A673 (cell line): ENCODE results near the gene TNRC6C. TPM values are rescaled to one million over a fixed set of nuclear protein-coding genes. Genes with fewer than 3 reads are reported as not detected.

Experiments used
- BruUV-seq: library from RNA; stranded (reverse); fragments of 400-500 nt; replicated peaks from 2 replicates; lab custom pipeline; 2021; lab: Mats Ljungman, UMichigan
- CTCF ChIA-PET: fragments of 300-600 bp; sonication (Branson Sonifier 250); formaldehyde crosslinking; loops from one replicate; lab custom pipeline; 2022; ENCODE audit warnings: antibody characterized with exemption; lab: Charles Lee
- POLR2A ChIA-PET: fragments of 300-600 bp; sonication (Branson Sonifier 250); formaldehyde crosslinking; loops from one replicate; lab custom pipeline; 2022; ENCODE audit warnings: antibody characterized with exemption; ENCODE audit not compliant: low non-redundant PET; lab: Charles Lee
- DNase-seq: peaks from one replicate; pipeline ENCODE4 v3.0.0-alpha.2; 2015; ENCODE audit warnings: low spot score
- H3K27ac ChIP-seq: fragments of 200-600 bp; sonication (generic); 2 replicates; pipeline ENCODE4 v1.5.1; 2016; ENCODE audit warnings: mixed run types, low read depth, mild to moderate bottlenecking, mixed read lengths, antibody characterized with exemption, low read length; ENCODE audit not compliant: poor library complexity, severe bottlenecking
- H3K27me3 ChIP-seq: fragments of 200-600 bp; sonication (generic); replicated peaks from 2 replicates; pipeline ENCODE4 v1.6.1; 2017; ENCODE audit warnings: mixed run types, low read depth, mild to moderate bottlenecking, mixed read lengths, antibody characterized with exemption, low read length; ENCODE audit not compliant: insufficient read depth, poor library complexity
- H3K36me3 ChIP-seq: fragments of 200-600 bp; sonication (generic); 2 replicates; pipeline ENCODE4 v1.6.1; 2016; ENCODE audit warnings: mixed run types, mild to moderate bottlenecking, mixed read lengths, antibody characterized with exemption, low read length; ENCODE audit not compliant: insufficient read depth, poor library complexity, severe bottlenecking
- H3K4me1 ChIP-seq: fragments of 200-600 bp; sonication (generic); 2 replicates; pipeline ENCODE4 v1.6.1; 2017; ENCODE audit warnings: mixed run types, mild to moderate bottlenecking, mixed read lengths, antibody characterized with exemption, low read length; ENCODE audit not compliant: insufficient read depth, poor library complexity, severe bottlenecking
- H3K4me3 ChIP-seq: fragments of 200-600 bp; sonication (generic); 2 replicates; pipeline ENCODE4 v1.5.1; 2016; ENCODE audit warnings: low read depth, mixed run types, mild to moderate bottlenecking, mixed read lengths, low read length; ENCODE audit not compliant: poor library complexity, severe bottlenecking
- H3K9me3 ChIP-seq: fragments of 200-600 bp; sonication (generic); 2 replicates; pipeline ENCODE4 v1.6.1; 2016; ENCODE audit warnings: mixed run types, low read depth, mild to moderate bottlenecking, mixed read lengths, antibody characterized with exemption, low read length; ENCODE audit not compliant: poor library complexity, severe bottlenecking
- CTCF ChIP-seq: fragments of 300-800, 200-600 bp; sonication (generic); conservative IDR thresholded peaks from 2 replicates; pipeline ENCODE4 v1.5.1; 2017; ENCODE audit warnings: low read depth, mild to moderate bottlenecking, antibody characterized with exemption, low read length, moderate library complexity, mixed read lengths
- EZH2 ChIP-seq: fragments of 200-600 bp; sonication (generic); IDR thresholded peaks from 2 replicates; pipeline ENCODE4 v1.6.1; 2017; ENCODE audit warnings: borderline replicate concordance, low read depth, mild to moderate bottlenecking, mixed read lengths, antibody characterized with exemption, low read length; ENCODE audit not compliant: poor library complexity, severe bottlenecking
- intact Hi-C: fragments of 100-400 bp; cut with micrococcal nuclease; formaldehyde crosslinking; loops from one replicate; pipeline ENCODE4 v1.10.0; 2022; ENCODE audit not compliant: unreplicated experiment
- total RNA-seq: library from RNA; stranded (reverse); gene quantifications from 2 replicates; pipeline ENCODE4 v1.2.3, GENCODE V29; 2021

TNRC6C gene
- total RNA-seq, 1 experiment from 2014 or later, result 26.7 TPM

- H3K9me3 ChIP-seq, result no peaks in the 10 kb centered on the region
- H3K4me1 ChIP-seq, result no peaks in the 10 kb centered on the region
- no peaks in the 10 kb centered on the region for H3K27me3 ChIP-seq
- ChIA-PET POLR2A (no interaction called here), CTCF (no interaction called here)
- H3K27ac ChIP-seq, result no peak overlapping the region
- H3K4me3 ChIP-seq, result no peak overlapping the region
- BruUV-seq, result no TSS peak
- intact Hi-C loops, result no loop called here
- no peaks in the 10 kb centered on the region for H3K36me3 ChIP-seq
- TF ChIP-seq CTCF (no peak), EZH2 (no peak)
- DNase-seq, result no peak
Measured at GRCh38 chr17:78007647-78008046, 49.1 kb downstream of the TNRC6C start.

DNA sequence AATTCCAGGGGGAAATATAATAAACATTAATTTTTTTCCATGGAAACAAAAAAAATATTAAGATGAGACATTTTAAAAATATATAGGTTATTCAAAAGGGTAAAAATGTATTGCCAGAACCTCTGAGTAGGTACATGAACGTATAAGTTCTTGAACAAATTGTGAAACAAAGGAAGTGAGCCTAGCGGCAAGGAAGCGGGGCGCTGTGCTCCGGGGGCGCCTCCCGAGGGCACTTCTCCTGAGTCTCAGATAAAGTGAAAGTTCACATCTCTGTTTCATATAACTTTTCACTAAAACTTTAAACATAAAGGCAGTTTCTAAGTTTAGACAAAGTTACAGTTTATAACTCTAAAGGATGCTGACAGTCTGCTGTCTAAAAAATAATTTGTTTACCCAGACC lies 52.3 kb downstream of the TNRC6C start:
- TF ChIP-seq EZH2, result no peak
- no peak for TF ChIP-seq CTCF
- Histone ChIP-seq H3K27ac (no peak overlapping the region), H3K9me3 (no peaks in the 10 kb centered on the region), H3K4me3 (no peak overlapping the region), H3K4me1 (no peaks in the 10 kb centered on the region), H3K36me3 (no peaks in the 10 kb centered on the region), H3K27me3 (no peaks in the 10 kb centered on the region)
- BruUV-seq, result no TSS peak
- intact Hi-C loops, result no loop called here
- ChIA-PET POLR2A (no interaction called here), CTCF (no interaction called here)
- no peak for DNase-seq

- Histone ChIP-seq H3K9me3 (no peaks in the 10 kb centered on the region), H3K27ac (no peak overlapping the region), H3K4me1 (no peaks in the 10 kb centered on the region), H3K4me3 (no peak overlapping the region), H3K36me3 (no peaks in the 10 kb centered on the region), H3K27me3 (no peaks in the 10 kb centered on the region)
- CTCF ChIA-PET, result no interaction called here
- TF ChIP-seq EZH2 (no peak), CTCF (no peak)
- POLR2A ChIA-PET, result no interaction called here
- intact Hi-C loops, result no loop called here
- no TSS peak for BruUV-seq
- no peak for DNase-seq
Measured at GRCh38 chr17:78012428-78012827, 53.9 kb downstream of the TNRC6C start.
